GM12878 (cell line): ENCODE data around the gene RPS6KA5. TPM values are rescaled to one million over a fixed set of nuclear protein-coding genes. Genes with fewer than 3 reads are reported as not detected.

Experiments
- ATAC-seq: fragments of 200-7000 bp; cut with Tn5 transposase; 3 replicates; pipeline ENCODE4 v1.9.1; 2020; ENCODE audit warnings: mild to moderate bottlenecking, moderate library complexity
- BruUV-seq: library from RNA; stranded (reverse); fragments of 400-500 nt; replicated peaks from 2 replicates; lab custom pipeline; 2021; lab: Mats Ljungman, UMichigan
- CTCF ChIA-PET: fragments of 300-600 bp; sonication (Branson Sonifier 250); formaldehyde crosslinking; extraction: SDS; loops from one replicate; lab custom pipeline; 2021; ENCODE audit warnings: inconsistent platforms; lab: Yijun Ruan, JAX
- POLR2A ChIA-PET: fragments of 350-600 bp; formaldehyde crosslinking; extraction: SDS; loops from one replicate; lab custom pipeline; 2021; ENCODE audit warnings: inconsistent platforms; lab: Charles Lee
- RAD21 ChIA-PET: fragments of 300-600 bp; sonication (Branson Sonifier 250); formaldehyde crosslinking; loops from one replicate; lab custom pipeline; 2023; ENCODE audit warnings: antibody characterized with exemption; ENCODE audit not compliant: unreplicated experiment; lab: Charles Lee
- SMC1A ChIA-PET: fragments of 300-600 bp; sonication (Branson Sonifier 250); formaldehyde crosslinking; loops from one replicate; lab custom pipeline; 2023; ENCODE audit not compliant: unreplicated experiment, uncharacterized antibody; lab: Charles Lee
- DNase-seq: peaks from one replicate; pipeline ENCODE4 v3.0.0-alpha.2; 2011; ENCODE audit warnings: low read depth, low spot score
- FAIRE-seq: peaks from 3 replicates; lab custom pipeline; 2011; peaks lifted over from hg19 to GRCh38; lab: Jason Lieb, UNC
- H2AFZ ChIP-seq: 2 replicates; pipeline ENCODE4 v1.6.0; 2011; ENCODE audit warnings: low read depth, low read length, control low read depth; ENCODE audit not compliant: control insufficient read depth
- H3K27ac ChIP-seq: 2 replicates; pipeline ENCODE4 v1.5.1; 2011; ENCODE audit warnings: control low read depth; ENCODE audit not compliant: control insufficient read depth, insufficient read depth
- H3K27me3 ChIP-seq, 2 experiments: replicated peaks in 1 of 2; 2 replicates each; pipeline versions ENCODE4 v1.6.0 to v1.6.1; 2011; ENCODE audit warnings: low read length in 1 of 2; ENCODE audit not compliant: control insufficient read depth in 2 of 2, insufficient read depth in 2 of 2
- H3K36me3 ChIP-seq, 2 experiments: 2 replicates each; pipeline ENCODE4 v1.5.1; 2011; ENCODE audit warnings: low read length in 1 of 2; ENCODE audit not compliant: control insufficient read depth in 2 of 2, insufficient read depth in 2 of 2
- H3K4me1 ChIP-seq: 2 replicates; pipeline ENCODE4 v1.6.1; 2011; ENCODE audit warnings: mild to moderate bottlenecking, low read length, moderate library complexity, mixed read lengths; ENCODE audit not compliant: control insufficient read depth, insufficient read depth
- H3K4me2 ChIP-seq: 2 replicates; pipeline ENCODE4 v1.6.0; 2011; ENCODE audit warnings: control low read depth; ENCODE audit not compliant: control insufficient read depth, insufficient read depth
- H3K4me3 ChIP-seq: fragments of 200-600 bp; sonication (generic); 2 replicates; pipeline ENCODE4 v1.5.1; 2016
- H3K79me2 ChIP-seq: 2 replicates; pipeline ENCODE4 v1.6.0; 2011; ENCODE audit warnings: low read length; ENCODE audit not compliant: control insufficient read depth, insufficient read depth
- H3K9ac ChIP-seq: 2 replicates; pipeline ENCODE4 v1.8.0; 2011; ENCODE audit warnings: low read length, control low read depth, mixed read lengths; ENCODE audit not compliant: control insufficient read depth, insufficient read depth
- H3K9me3 ChIP-seq: replicated peaks from 3 replicates; pipeline ENCODE4 v1.5.1; 2011; ENCODE audit warnings: mild to moderate bottlenecking, low read length; ENCODE audit not compliant: control insufficient read depth, insufficient read depth
- H4K20me1 ChIP-seq: 2 replicates; pipeline ENCODE4 v1.6.0; 2011; ENCODE audit not compliant: control insufficient read depth, insufficient read depth
- CBFB ChIP-seq: IDR thresholded peaks from 2 replicates; pipeline ENCODE4 v1.6.1; 2016; ENCODE audit warnings: antibody characterized with exemption, low read depth
- JUNB ChIP-seq: IDR thresholded peaks from 2 replicates; pipeline ENCODE4 v1.6.1; 2016; ENCODE audit warnings: antibody characterized with exemption, mild to moderate bottlenecking
- JUND ChIP-seq: IDR thresholded peaks from 2 replicates; pipeline ENCODE4 v1.6.1; 2012; ENCODE audit warnings: low read depth, mild to moderate bottlenecking, low read length, improper control_type of control experiment, moderate library complexity
- NBN ChIP-seq: fragments of 450-650 bp; IDR thresholded peaks from 2 replicates; pipeline ENCODE4 v1.6.1; 2016
- NFXL1 ChIP-seq: fragments of 450-650 bp; IDR thresholded peaks from 2 replicates; pipeline ENCODE4 v1.6.1; 2017; ENCODE audit warnings: antibody characterized with exemption, mild to moderate bottlenecking, borderline replicate concordance
- PAX8 ChIP-seq: fragments of 450-650 bp; IDR thresholded peaks from 2 replicates; pipeline ENCODE4 v1.6.1; 2017; ENCODE audit warnings: mild to moderate bottlenecking, moderate library complexity
- RCOR1 ChIP-seq: conservative IDR thresholded peaks from 2 replicates; pipeline ENCODE4 v1.6.1; 2012; ENCODE audit warnings: low read depth, low read length, improper control_type of control experiment
- SMARCA5 ChIP-seq: fragments of 450-650 bp; IDR thresholded peaks from 2 replicates; pipeline ENCODE4 v1.6.1; 2017; ENCODE audit warnings: mild to moderate bottlenecking
- ZNF384 ChIP-seq: IDR thresholded peaks from 2 replicates; pipeline ENCODE4 v1.6.1; 2012; ENCODE audit warnings: low read depth, mild to moderate bottlenecking, low read length, improper control_type of control experiment, borderline replicate concordance
- WGBS: methylation state at CpG from one replicate; pipeline ENCODE4 v1.1.6; 2016; ENCODE audit warnings: low lambda C conversion rate; ENCODE audit not compliant: insufficient replicate concordance, insufficient coverage; ENCODE audit errors: missing lambda C conversion rate; 5-methylcytosine and 5-hydroxymethylcytosine counted together
- in situ Hi-C: fragments of 300-500 bp; cut with MboI; formaldehyde crosslinking; loops from 9 replicates; pipeline ENCODE4 v1.14.3; 2018; ENCODE audit warnings: mixed read lengths
- intact Hi-C: fragments of 100-400 bp; cut with micrococcal nuclease; formaldehyde crosslinking; loops from one replicate; pipeline ENCODE4 v1.14.2; 2022; ENCODE audit not compliant: unreplicated experiment
- polyA plus RNA-seq, 11 experiments: library from polyadenylated mRNA; depleted of rRNA in 4 of 11; unstranded in 6 of 11; stranded (reverse) in 5 of 11; fragments of >200 nt; fragmentation: Nextera tagmentation in 4 of 11; fragmentation: Illumina TruSeq in 1 of 11; extraction: Ambion mirVana in 4 of 11; extraction: Trizol in 1 of 11; gene quantifications; 1 replicate in 1 of 11; 2 replicates in 10 of 11; pipeline versions ENCODE4 v1.2.1 to v1.2.3, GENCODE V29; 2011 to 2016; ENCODE audit warnings: inconsistent platforms in 2 of 11, missing spikeins in 2 of 11, low read depth in 1 of 11
- total RNA-seq, 4 experiments: library from RNA; depleted of rRNA in 3 of 4; stranded (reverse); fragments of >200 nt in 3 of 4; fragmentation: Illumina TruSeq in 1 of 4; extraction: Trizol in 1 of 4; gene quantifications; 2 replicates each; pipeline versions ENCODE4 v1.2.1 to v1.2.3, GENCODE V29; 2013 to 2021
- TF ChIP-seq, protein P1 (sequence below): fragments of 450-650 bp; IDR thresholded peaks from 2 replicates; pipeline ENCODE4 v1.6.1; 2017; ENCODE audit warnings: antibody characterized with exemption, mild to moderate bottlenecking, moderate library complexity
- TF ChIP-seq, protein P2 (sequence below): fragments of 450-650 bp; IDR thresholded peaks from 2 replicates; pipeline ENCODE4 v1.6.1; 2017; ENCODE audit warnings: mild to moderate bottlenecking, moderate library complexity

RPS6KA5 gene
- total and polyA plus RNA-seq, 10 of the 15 experiments (the other 5 are each of a cell fraction or from before 2014, with no cell fraction given) = 1.4 to 7.0 (median 3.7) TPM

DNA sequence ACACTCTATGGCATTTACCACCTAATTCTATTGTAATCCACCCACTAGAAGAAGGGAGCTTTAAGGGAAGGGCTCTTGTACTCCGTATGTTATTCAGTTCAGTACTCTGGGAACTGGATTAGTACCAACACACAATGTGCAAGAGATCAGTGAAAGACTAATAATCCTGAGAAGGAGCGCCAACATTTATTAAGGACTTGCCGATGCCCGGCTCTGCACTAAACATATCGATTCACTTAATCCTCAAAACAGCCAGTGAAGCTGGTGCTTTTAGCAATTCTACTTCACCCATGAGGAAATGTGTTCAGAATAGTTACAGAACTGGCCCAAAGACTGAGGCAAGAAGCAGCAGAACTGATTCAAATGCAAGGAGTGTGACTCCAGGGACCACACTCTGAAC, 80.9 kb downstream of the RPS6KA5 start:
- SMC1A ChIA-PET = interaction anchor here (0.7 to 1.9 kb wide), 5 partner anchors 10 to 160 kb away, joined by 3 to 8 read pairs (median 3); no protein-coding TSS in a partner anchor
- H3K4me1 ChIP-seq = no peaks in the 10 kb centered on the region
- BruUV-seq = no TSS peak
- FAIRE-seq (no peak), ATAC-seq (no peak), DNase-seq (no peak)
- RAD21 ChIA-PET = interaction anchor here (1.0 kb wide), 1 partner anchor 77 kb away, joined by 4 read pairs; no protein-coding TSS in a partner anchor
- no peaks in the 10 kb centered on the region; a peak in 1 of 4 replicates for H3K36me3 ChIP-seq
- H2AFZ ChIP-seq = no peak overlapping the region
- H3K27ac ChIP-seq = no peak overlapping the region
- intact Hi-C loops (no loop called here), in situ Hi-C loops (no loop called here)
- H3K27me3 ChIP-seq = no peaks in the 10 kb centered on the region
- CTCF ChIA-PET = interaction anchor here (0.5 to 1.5 kb wide), 3 partner anchors 56 to 198 kb away, joined by 3 to 4 read pairs (median 3); no protein-coding TSS in a partner anchor
- TF ChIP-seq CBFB = no peak
- TF ChIP-seq JUNB = no peak
- WGBS = 96% methylated on average over 5 of the region's 5 CpGs
- POLR2A ChIA-PET = no interaction called here
- no peak overlapping the region for H3K9ac ChIP-seq
- H3K4me3 ChIP-seq = no peak overlapping the region
- H4K20me1 ChIP-seq = no peaks in the 10 kb centered on the region
- no peak overlapping the region for H3K4me2 ChIP-seq
- H3K79me2 ChIP-seq = no peaks in the 10 kb centered on the region
- no peaks in the 10 kb centered on the region for H3K9me3 ChIP-seq

DNA sequence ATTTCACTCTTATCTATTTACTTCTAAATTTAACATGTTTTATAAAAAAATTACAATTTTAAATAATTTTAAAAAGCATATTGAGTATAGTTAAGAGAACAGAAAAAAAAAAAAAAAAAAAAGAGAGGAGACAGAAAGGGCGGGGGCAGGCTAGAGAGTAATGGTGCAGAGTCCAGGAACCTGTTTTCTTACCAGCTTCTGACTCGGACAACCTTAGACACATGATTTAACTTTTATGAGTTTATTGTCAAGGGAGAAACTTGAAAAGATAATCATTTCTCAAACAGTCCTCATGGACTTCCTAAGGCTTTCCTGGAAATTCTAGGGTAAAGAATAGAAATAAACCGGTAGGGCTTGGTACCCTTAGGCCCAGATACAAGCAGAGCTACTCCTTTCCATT, 84.3 kb downstream of the RPS6KA5 start:
- no peaks in the 10 kb centered on the region; a peak in 1 of 4 replicates for H3K36me3 ChIP-seq
- ChIA-PET CTCF (no interaction called here), RAD21 (no interaction called here), SMC1A (interaction anchor here (1.1 kb wide), 2 partner anchors 9 to 74 kb away, joined by 3 read pairs; no protein-coding TSS in a partner anchor), POLR2A (no interaction called here)
- DNase-seq = no peak
- no peak overlapping the region for H3K4me2 ChIP-seq
- 81% methylated on average over 3 of the region's 3 CpGs for WGBS
- no peak for FAIRE-seq
- in situ Hi-C loops = no loop called here
- no peak overlapping the region for H3K9ac ChIP-seq
- intact Hi-C loops = no loop called here
- no peaks in the 10 kb centered on the region for H3K79me2 ChIP-seq
- H3K4me3 ChIP-seq = no peak overlapping the region
- BruUV-seq = no TSS peak
- no peaks in the 10 kb centered on the region for H3K27me3 ChIP-seq
- H3K9me3 ChIP-seq = no peaks in the 10 kb centered on the region
- no peak overlapping the region for H2AFZ ChIP-seq
- no peak for ATAC-seq
- H3K27ac ChIP-seq = no peak overlapping the region
- no peaks in the 10 kb centered on the region for H4K20me1 ChIP-seq
- no peaks in the 10 kb centered on the region for H3K4me1 ChIP-seq
- TF ChIP-seq RCOR1 = no peak
- no peak for TF ChIP-seq SMARCA5
- TF ChIP-seq PAX8 = no peak
- TF ChIP-seq NFXL1 = no peak
- TF ChIP-seq, protein P1, sequence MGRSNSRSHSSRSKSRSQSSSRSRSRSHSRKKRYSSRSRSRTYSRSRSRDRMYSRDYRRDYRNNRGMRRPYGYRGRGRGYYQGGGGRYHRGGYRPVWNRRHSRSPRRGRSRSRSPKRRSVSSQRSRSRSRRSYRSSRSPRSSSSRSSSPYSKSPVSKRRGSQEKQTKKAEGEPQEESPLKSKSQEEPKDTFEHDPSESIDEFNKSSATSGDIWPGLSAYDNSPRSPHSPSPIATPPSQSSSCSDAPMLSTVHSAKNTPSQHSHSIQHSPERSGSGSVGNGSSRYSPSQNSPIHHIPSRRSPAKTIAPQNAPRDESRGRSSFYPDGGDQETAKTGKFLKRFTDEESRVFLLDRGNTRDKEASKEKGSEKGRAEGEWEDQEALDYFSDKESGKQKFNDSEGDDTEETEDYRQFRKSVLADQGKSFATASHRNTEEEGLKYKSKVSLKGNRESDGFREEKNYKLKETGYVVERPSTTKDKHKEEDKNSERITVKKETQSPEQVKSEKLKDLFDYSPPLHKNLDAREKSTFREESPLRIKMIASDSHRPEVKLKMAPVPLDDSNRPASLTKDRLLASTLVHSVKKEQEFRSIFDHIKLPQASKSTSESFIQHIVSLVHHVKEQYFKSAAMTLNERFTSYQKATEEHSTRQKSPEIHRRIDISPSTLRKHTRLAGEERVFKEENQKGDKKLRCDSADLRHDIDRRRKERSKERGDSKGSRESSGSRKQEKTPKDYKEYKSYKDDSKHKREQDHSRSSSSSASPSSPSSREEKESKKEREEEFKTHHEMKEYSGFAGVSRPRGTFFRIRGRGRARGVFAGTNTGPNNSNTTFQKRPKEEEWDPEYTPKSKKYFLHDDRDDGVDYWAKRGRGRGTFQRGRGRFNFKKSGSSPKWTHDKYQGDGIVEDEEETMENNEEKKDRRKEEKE = no peak
- TF ChIP-seq JUND = no peak
- no peak for TF ChIP-seq ZNF384
- no peak for TF ChIP-seq NBN
- TF ChIP-seq, protein P2, sequence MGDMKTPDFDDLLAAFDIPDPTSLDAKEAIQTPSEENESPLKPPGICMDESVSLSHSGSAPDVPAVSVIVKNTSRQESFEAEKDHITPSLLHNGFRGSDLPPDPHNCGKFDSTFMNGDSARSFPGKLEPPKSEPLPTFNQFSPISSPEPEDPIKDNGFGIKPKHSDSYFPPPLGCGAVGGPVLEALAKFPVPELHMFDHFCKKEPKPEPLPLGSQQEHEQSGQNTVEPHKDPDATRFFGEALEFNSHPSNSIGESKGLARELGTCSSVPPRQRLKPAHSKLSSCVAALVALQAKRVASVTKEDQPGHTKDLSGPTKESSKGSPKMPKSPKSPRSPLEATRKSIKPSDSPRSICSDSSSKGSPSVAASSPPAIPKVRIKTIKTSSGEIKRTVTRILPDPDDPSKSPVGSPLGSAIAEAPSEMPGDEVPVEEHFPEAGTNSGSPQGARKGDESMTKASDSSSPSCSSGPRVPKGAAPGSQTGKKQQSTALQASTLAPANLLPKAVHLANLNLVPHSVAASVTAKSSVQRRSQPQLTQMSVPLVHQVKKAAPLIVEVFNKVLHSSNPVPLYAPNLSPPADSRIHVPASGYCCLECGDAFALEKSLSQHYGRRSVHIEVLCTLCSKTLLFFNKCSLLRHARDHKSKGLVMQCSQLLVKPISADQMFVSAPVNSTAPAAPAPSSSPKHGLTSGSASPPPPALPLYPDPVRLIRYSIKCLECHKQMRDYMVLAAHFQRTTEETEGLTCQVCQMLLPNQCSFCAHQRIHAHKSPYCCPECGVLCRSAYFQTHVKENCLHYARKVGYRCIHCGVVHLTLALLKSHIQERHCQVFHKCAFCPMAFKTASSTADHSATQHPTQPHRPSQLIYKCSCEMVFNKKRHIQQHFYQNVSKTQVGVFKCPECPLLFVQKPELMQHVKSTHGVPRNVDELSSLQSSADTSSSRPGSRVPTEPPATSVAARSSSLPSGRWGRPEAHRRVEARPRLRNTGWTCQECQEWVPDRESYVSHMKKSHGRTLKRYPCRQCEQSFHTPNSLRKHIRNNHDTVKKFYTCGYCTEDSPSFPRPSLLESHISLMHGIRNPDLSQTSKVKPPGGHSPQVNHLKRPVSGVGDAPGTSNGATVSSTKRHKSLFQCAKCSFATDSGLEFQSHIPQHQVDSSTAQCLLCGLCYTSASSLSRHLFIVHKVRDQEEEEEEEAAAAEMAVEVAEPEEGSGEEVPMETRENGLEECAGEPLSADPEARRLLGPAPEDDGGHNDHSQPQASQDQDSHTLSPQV = no peak
